Body of pancreas (tissue), 4 donors: Measurements from ENCODE around the gene C5AR1. TPM values are rescaled to one million over a fixed set of nuclear protein-coding genes. Genes with fewer than 3 reads are reported as not detected.
"Not testable (repeated sequence)": the region's sequence is repeated elsewhere in the genome, so short reads cannot be mapped to it uniquely, and the experiment has no call there.

ENCODE experiments used
- ATAC-seq: fragments of 150-250 bp; one replicate; pipeline ENCODE4 v1.9.1; 2016
- DNase-seq, 4 donors: peaks; one replicate each; pipeline ENCODE4 v3.0.0-alpha.2; 2019
- H3K27ac ChIP-seq, 4 donors: fragments of 200-600 bp; sonication (generic); 1 replicate in 3 of 4; 2 replicates in 1 of 4; pipeline versions ENCODE4 v1.5.1 to v1.6.1; 2016 to 2019; ENCODE audit warnings: mild to moderate bottlenecking in 1 of 4, mixed read lengths in 1 of 4, moderate library complexity in 1 of 4
- H3K27me3 ChIP-seq, 2 donors: fragments of 200-600 bp; sonication (generic); one replicate each; pipeline ENCODE4 v1.6.0; 2016; ENCODE audit warnings: mild to moderate bottlenecking in 1 of 2
- H3K36me3 ChIP-seq, 2 donors: fragments of 200-600 bp; sonication (generic); replicated peaks in 1 of 2; 2 replicates each; pipeline ENCODE4 v1.5.1; 2016; ENCODE audit warnings: low read depth in 2 of 2; ENCODE audit not compliant: insufficient read depth in 1 of 2
- H3K4me1 ChIP-seq: fragments of 200-600 bp; sonication (generic); one replicate; pipeline ENCODE4 v1.6.0; 2016
- H3K4me3 ChIP-seq, 2 donors: fragments of 200-600 bp; sonication (generic); 1 replicate in 1 of 2; 2 replicates in 1 of 2; pipeline ENCODE4 v1.5.1; 2016 to 2019
- H3K9me3 ChIP-seq, 3 donors: fragments of 200-600 bp; sonication (generic); 1 replicate in 2 of 3; 2 replicates in 1 of 3; pipeline ENCODE4 v1.5.1; 2016
- POLR2A ChIP-seq, 3 donors: fragments of 450-650 bp; IDR thresholded peaks; one replicate each; pipeline ENCODE4 v1.6.1; 2016; ENCODE audit warnings: antibody characterized with exemption in 3 of 3, mild to moderate bottlenecking in 2 of 3
- WGBS, 2 donors: methylation state at CpG; one replicate each; pipeline ENCODE4 v1.1.5; 2017; 5-methylcytosine and 5-hydroxymethylcytosine counted together
- intact Hi-C: fragments of 100-400 bp; cut with DNase I; formaldehyde crosslinking; loops from one replicate; pipeline ENCODE4 v1.15.1; 2023
- total RNA-seq, 2 donors: library from RNA; depleted of rRNA; stranded (reverse); fragments of >200 nt; gene quantifications; one replicate each; pipeline ENCODE4 v1.1.0, GENCODE V29; 2016
- TF ChIP-seq, protein P1 (sequence below), 7 experiments: fragments of 450-650 bp in 4 of 7; fragments of 200-600 bp in 3 of 7; sonication (generic) in 3 of 7; IDR thresholded peaks; one replicate each; pipeline ENCODE4 v1.5.1; 2016 to 2019; ENCODE audit warnings: antibody characterized with exemption in 7 of 7

The C5AR1 gene
- total RNA-seq: 1 to 10 TPM; 2.6 to 5.4 TPM

- Histone ChIP-seq H3K27me3 (no peaks in the 10 kb centered on the region), H3K4me1 (peaks cover 13% of the 10 kb centered on the region), H3K27ac (peak within 1 kb of the TSS in 1 of 4 donors; percentile 50), H3K9me3 (no peaks in the 10 kb centered on the region), H3K4me3 (no peak within 1 kb of the TSS), H3K36me3 (no peaks in the 10 kb centered on the region)
- DNase-seq (peak in 1 of 4 donors; percentile 62), ATAC-seq (no peak)
- intact Hi-C loops: no loop called here
- TF ChIP-seq, protein P1, sequence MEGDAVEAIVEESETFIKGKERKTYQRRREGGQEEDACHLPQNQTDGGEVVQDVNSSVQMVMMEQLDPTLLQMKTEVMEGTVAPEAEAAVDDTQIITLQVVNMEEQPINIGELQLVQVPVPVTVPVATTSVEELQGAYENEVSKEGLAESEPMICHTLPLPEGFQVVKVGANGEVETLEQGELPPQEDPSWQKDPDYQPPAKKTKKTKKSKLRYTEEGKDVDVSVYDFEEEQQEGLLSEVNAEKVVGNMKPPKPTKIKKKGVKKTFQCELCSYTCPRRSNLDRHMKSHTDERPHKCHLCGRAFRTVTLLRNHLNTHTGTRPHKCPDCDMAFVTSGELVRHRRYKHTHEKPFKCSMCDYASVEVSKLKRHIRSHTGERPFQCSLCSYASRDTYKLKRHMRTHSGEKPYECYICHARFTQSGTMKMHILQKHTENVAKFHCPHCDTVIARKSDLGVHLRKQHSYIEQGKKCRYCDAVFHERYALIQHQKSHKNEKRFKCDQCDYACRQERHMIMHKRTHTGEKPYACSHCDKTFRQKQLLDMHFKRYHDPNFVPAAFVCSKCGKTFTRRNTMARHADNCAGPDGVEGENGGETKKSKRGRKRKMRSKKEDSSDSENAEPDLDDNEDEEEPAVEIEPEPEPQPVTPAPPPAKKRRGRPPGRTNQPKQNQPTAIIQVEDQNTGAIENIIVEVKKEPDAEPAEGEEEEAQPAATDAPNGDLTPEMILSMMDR (IDR thresholded peaks at IDR 0.05): no peak
- TF ChIP-seq POLR2A (IDR thresholded peaks at IDR 0.05): peak in 2 of 3 donors; percentile 39 to 74
- 36 to 45% methylated on average over 10 to 12 of the region's 12 CpGs for WGBS, 2 donors
Observed at GRCh38 chr19:47309608-47310007, at the start of gene C5AR1. C5AR1 (plus strand) TSS chr19:47309861; CDS start chr19:47309896, 35 bp downstream.

DNA sequence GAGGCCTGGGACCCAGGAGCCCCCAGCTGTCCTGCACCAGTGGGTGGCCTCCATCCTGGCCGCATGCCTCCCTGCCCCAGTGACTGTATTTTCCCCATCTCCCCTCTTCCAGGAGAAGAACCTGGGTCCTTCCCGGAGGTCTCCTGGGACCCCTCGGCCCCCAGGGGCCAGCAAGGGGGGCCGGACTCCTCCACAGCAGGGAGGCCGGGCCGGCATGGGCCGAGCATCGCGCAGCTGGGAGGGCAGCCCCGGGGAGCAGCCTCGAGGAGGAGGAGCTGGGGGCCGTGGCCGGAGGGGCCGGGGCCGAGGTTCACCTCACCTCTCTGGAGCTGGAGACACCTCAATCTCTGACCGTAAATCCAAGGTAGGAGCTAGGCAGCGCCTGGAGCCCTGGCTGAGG, 49.2 kb upstream of the C5AR1 start:
- intact Hi-C loops: no loop called here
- Histone ChIP-seq H3K9me3 (no peaks in the 10 kb centered on the region), H3K36me3 (peaks cover 5 to 12% of the 10 kb centered on the region in 2 donors), H3K4me3 (no peak overlapping the region), H3K27me3 (no peaks in the 10 kb centered on the region), H3K27ac (peak overlapping the region; percentile 94 to 97 (median 96)), H3K4me1 (peaks cover 65% of the 10 kb centered on the region)
- WGBS, 2 donors: 58 to 61% methylated on average over 11 to 16 of the region's 17 CpGs
- ATAC-seq (no peak), DNase-seq (no peak)
- no peak for TF ChIP-seq POLR2A (IDR thresholded peaks at IDR 0.05)
- TF ChIP-seq, protein P1 (IDR thresholded peaks at IDR 0.05): no peak

DNA sequence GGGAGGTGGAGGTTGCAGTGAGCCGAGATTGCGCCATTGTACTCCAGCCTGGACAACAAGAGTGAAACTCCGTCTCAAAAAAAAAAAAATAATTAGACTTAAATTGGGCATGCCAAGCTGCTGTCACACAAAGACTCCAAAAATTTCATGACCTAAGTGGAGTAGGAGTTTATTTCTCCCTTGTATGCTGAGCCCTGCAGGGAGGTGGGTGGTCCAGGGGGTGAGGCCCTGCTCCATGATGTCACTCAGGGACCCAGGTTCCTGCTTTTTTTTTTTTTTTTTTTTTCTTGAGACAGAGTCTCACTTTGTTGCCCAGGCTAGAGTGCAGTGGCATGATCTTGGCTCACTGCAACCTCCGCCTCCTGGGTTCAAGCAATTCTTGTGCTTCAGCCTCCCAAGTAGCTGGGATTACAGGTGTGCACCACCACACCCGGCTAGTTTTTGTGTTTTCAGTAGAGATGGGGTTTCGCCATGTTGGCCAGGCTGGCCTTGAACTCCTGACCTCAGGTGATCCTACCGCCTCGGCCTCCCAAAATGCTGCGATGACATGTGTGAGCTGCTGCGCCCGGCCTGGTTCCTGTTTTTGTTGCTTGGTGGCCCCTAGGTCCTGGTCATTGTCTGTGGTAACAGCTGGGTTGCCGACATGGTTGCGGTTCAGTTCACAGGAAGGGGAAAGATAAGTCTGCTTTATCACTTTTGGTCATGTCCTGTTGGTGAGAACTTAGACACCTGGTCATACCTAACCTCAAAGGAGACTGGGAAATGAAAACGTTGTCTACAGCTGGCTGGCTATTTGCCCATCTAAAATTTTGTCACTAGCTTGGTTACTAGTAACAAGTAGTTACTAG, 47.5 kb upstream of the C5AR1 start:
- H3K27me3 ChIP-seq, H3K4me3 ChIP-seq, H3K9me3 ChIP-seq, intact Hi-C loops: not testable (repeated sequence)
- WGBS, 2 donors: 36 to 45% methylated on average over 12 to 14 of the region's 14 CpGs
- peak in 1 of 3 donors; percentile 21 for TF ChIP-seq POLR2A (IDR thresholded peaks at IDR 0.05)
- Histone ChIP-seq H3K36me3 (peaks cover 5 to 22% of the 10 kb centered on the region in 2 donors), H3K27ac (peak overlapping the region; percentile 76 to 97 (median 94)), H3K4me1 (peaks cover 60% of the 10 kb centered on the region)
- DNase-seq: peak; percentile 78 to 87 (median 84)
- peak; percentile 76 for ATAC-seq

DNA sequence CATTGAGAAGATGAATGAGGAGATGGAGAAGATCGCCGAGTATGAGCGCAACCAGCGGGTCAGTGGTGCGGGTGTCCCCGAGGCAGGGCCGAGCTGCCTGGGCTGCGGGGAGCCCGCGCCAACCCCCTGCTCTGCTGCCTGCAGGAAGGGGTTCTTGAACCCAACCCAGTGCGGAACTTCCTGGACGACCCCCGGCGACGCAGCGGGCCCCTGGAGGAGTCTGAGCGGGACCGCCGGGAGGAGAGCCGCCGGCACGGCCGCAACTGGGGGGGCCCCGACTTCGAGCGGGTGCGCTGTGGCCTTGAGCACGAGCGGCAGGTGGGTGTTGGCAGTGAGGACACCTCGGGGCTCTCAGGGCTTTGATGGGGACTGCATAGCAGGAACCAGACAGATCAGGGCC, 45.0 kb upstream of the C5AR1 start:
- H3K9me3 ChIP-seq: no peaks in the 10 kb centered on the region
- H3K4me1 ChIP-seq: peaks cover 44% of the 10 kb centered on the region
- H3K4me3 ChIP-seq: no peak overlapping the region
- intact Hi-C loops: no loop called here
- DNase-seq (no peak), ATAC-seq (no peak)
- peaks cover 16 to 23% of the 10 kb centered on the region in 2 donors for H3K36me3 ChIP-seq
- H3K27ac ChIP-seq: no peak overlapping the region
- TF ChIP-seq POLR2A (IDR thresholded peaks at IDR 0.05): no peak
- TF ChIP-seq, protein P1 (IDR thresholded peaks at IDR 0.05): no peak
- WGBS, 2 donors: 86 to 90% methylated on average over 24 to 29 of the region's 30 CpGs
- no peaks in the 10 kb centered on the region for H3K27me3 ChIP-seq

DNA sequence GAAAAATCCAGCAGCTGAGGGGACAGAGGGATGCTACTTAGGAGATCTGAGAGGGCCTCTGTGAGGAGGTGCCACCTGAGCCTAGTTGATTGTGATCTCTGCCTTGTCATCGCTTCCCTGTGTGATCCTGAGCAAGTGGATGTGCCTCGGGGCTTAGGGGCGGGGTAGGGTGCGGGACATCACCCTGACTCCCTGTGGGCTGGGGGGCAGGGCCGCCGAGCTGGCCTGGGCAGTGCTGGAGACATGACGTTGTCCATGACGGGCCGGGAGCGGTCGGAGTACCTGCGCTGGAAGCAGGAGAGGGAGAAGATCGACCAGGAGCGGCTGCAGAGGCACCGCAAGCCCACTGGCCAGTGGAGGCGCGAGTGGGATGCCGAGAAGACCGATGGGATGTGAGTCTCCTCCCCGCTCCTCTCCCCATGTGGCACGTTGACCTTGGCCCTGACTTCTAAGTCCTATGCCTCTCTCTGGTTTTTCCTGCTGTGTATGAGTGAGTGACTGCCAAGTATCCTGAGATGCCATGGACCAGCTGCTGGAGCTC, 43.2 kb upstream of the C5AR1 start:
- DNase-seq (no peak), ATAC-seq (no peak)
- Histone ChIP-seq H3K9me3 (no peaks in the 10 kb centered on the region), H3K27ac (peak overlapping the region in 2 of 4 donors; percentile 17 to 46), H3K4me1 (peaks cover 26% of the 10 kb centered on the region), H3K36me3 (peaks cover 16 to 35% of the 10 kb centered on the region in 2 donors), H3K27me3 (no peaks in the 10 kb centered on the region), H3K4me3 (no peak overlapping the region)
- intact Hi-C loops: no loop called here
- TF ChIP-seq POLR2A (IDR thresholded peaks at IDR 0.05): no peak
- TF ChIP-seq, protein P1 (IDR thresholded peaks at IDR 0.05): no peak
- 90 to 93% methylated on average over 16 to 21 of the region's 21 CpGs for WGBS, 2 donors
